GM23338 (cell line): ENCODE measurements around the gene RALGPS1.

ENCODE experiments used
- CREB1 ChIP-seq: fragments of 250-450 bp; sonication (Bioruptor Pico); IDR thresholded peaks from 2 replicates; pipeline ENCODE4 v1.5.0; 2020; ENCODE audit warnings: low read depth, mild to moderate bottlenecking, moderate library complexity
- CTCF ChIP-seq, 2 experiments: fragments of 200-600 bp in 1 of 2; sonication (generic) in 1 of 2; conservative IDR thresholded peaks; 2 replicates each; pipeline versions ENCODE4 v1.5.1 to v1.6.1; 2016 to 2017; ENCODE audit warnings: antibody characterized with exemption in 2 of 2, low read depth in 2 of 2, mild to moderate bottlenecking in 2 of 2, moderate library complexity in 1 of 2
- ETS1 ChIP-seq: IDR thresholded peaks from 2 replicates; pipeline ENCODE4 v1.6.1; 2016; ENCODE audit warnings: antibody characterized with exemption
- EZH2 ChIP-seq: fragments of 200-600 bp; sonication (generic); IDR thresholded peaks from one replicate; pipeline ENCODE4 v1.8.0; 2017; ENCODE audit warnings: antibody characterized with exemption, mild to moderate bottlenecking, low read depth; ENCODE audit not compliant: unreplicated experiment
- EZH2phosphoT487 ChIP-seq: fragments of 200-600 bp; sonication (generic); IDR thresholded peaks from one replicate; pipeline ENCODE4 v1.8.1; 2018; ENCODE audit warnings: antibody characterized with exemption; ENCODE audit not compliant: unreplicated experiment
- JUNB ChIP-seq: IDR thresholded peaks from one replicate; pipeline ENCODE4 v1.6.1; 2016; ENCODE audit warnings: antibody characterized with exemption; ENCODE audit not compliant: unreplicated experiment
- NANOG ChIP-seq: IDR thresholded peaks from 2 replicates; pipeline ENCODE4 v1.6.1; 2016; ENCODE audit warnings: antibody characterized with exemption, borderline replicate concordance
- POLR2AphosphoS5 ChIP-seq: IDR thresholded peaks from 2 replicates; pipeline ENCODE4 v1.6.1; 2016; ENCODE audit warnings: antibody characterized with exemption, low read depth
- REST ChIP-seq: IDR thresholded peaks from one replicate; pipeline ENCODE4 v1.6.1; 2018; ENCODE audit warnings: antibody characterized with exemption; ENCODE audit not compliant: unreplicated experiment
- STAT1 ChIP-seq: IDR thresholded peaks from one replicate; pipeline ENCODE4 v1.6.1; 2016; ENCODE audit warnings: antibody characterized with exemption; ENCODE audit not compliant: unreplicated experiment
- ZNF114 ChIP-seq: fragments of 250-450 bp; sonication (Bioruptor Pico); IDR thresholded peaks from 2 replicates; pipeline ENCODE4 v1.5.0; 2020; ENCODE audit warnings: mild to moderate bottlenecking, moderate library complexity
- ZNF331 ChIP-seq: fragments of 250-450 bp; sonication (Bioruptor Pico); IDR thresholded peaks from 2 replicates; pipeline ENCODE4 v1.5.0; 2020; ENCODE audit warnings: low read depth, mild to moderate bottlenecking, moderate library complexity
- ZNF462 ChIP-seq: fragments of 250-450 bp; sonication (Bioruptor Pico); IDR thresholded peaks from 2 replicates; pipeline ENCODE4 v1.5.0; 2020; ENCODE audit warnings: mild to moderate bottlenecking, moderate library complexity

GRCh38 chr9:127249877-127250276 is 335.3 kb downstream of the RALGPS1 start:
- TF ChIP-seq CTCF (conservative IDR thresholded peaks at IDR 0.05; ENCODE audit: low read depth in 2 of 2): no peak
- TF ChIP-seq CREB1 (CRISPR knock-in tag): no peak
- no peak for TF ChIP-seq JUNB
- no peak for TF ChIP-seq EZH2
- TF ChIP-seq POLR2AphosphoS5: no peak
- no peak for TF ChIP-seq REST
- no peak for TF ChIP-seq EZH2phosphoT487
- TF ChIP-seq ETS1: no peak
- TF ChIP-seq NANOG: no peak
- TF ChIP-seq STAT1: no peak
- no peak for TF ChIP-seq ZNF114 (CRISPR knock-in tag)
- no peak for TF ChIP-seq ZNF331 (CRISPR knock-in tag)
- TF ChIP-seq ZNF462 (CRISPR knock-in tag): no peak
